Stimulated activated CD8-positive, alpha-beta memory T cell treated with anti-CD3 and anti-CD28 coated beads, Interleukin-2, amount 100 ng/mL, for 1 hour (primary cell): ENCODE measurements around the gene TMEM258.

Experiments used
- DNase-seq, 2 donors: peaks; one replicate each; pipeline ENCODE4 v3.0.0-alpha.2; 2020; ENCODE audit warnings: low read depth in 2 of 2

The TMEM258 gene

DNA sequence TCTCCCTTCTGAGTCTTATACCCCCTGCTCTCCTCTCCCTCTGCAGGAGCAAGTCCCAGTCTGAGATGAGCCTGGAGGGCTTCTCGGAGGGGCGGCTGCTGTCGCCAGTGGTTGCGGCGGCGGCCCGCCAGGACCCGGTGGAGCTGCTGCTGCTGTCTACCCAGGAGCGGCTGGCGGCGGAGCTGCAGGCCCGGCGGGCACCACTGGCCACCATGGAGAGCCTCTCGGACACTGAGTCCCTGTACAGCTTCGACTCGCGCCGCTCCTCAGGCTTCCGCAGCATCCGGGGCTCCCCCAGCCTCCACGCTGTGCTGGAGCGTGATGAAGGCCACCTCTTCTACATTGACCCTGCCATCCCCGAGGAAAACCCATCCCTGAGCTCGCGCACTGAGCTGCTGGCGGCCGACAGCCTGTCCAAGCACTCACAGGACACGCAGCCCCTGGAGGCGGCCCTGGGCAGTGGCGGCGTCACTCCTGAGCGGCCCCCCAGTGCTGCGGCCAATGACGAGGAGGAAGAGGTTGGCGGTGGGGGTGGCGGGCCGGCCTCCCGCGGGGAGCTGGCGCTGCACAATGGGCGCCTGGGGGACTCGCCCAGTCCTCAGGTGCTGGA is 48.8 kb downstream of the TMEM258 start:
- DNase-seq, result no peak

GRCh38 chr11:61742391-61742790 is 50.0 kb downstream of the TMEM258 start:
- DNase-seq, result no peak

DNA sequence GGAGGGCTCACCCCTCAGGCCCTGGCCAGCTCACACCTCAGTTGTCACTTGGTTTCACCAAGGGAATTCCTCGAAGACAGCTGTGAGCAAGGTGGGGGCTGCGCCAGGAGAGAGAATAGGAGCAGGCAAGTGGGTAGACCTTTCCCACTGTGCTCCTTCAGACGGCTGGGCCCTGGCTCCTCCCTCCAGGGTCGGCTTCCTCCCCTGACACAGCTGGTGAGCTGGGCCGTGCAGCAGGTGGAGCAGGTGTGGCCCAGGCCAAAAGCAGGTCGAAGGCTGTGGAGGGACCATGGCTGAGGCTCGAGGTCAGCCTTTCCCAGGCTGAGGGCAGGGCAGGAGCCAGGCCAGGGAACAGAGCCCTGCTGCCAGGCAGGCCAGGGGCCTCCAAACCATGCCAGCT is 52.4 kb downstream of the TMEM258 start:
- no peak for DNase-seq

- no peak for DNase-seq
Observed at GRCh38 chr11:61739413-61739812, 53.0 kb downstream of the TMEM258 start.
